ENCODE measurements around the gene DCAF6.

The DCAF6 gene

GRCh38 chr1:168087696-168088095 lies 151.2 kb downstream of the DCAF6 start:
- TF ChIP-seq CTCF (IDR thresholded peaks at IDR 0.05): no peak
- TF ChIP-seq ZFX (IDR thresholded peaks at IDR 0.05; ENCODE audit: borderline replicate concordance): no peak
- no peak overlapping the region for H3K27ac ChIP-seq

GRCh38 chr1:168088511-168089325 lies 152.2 kb downstream of the DCAF6 start:
- no peak overlapping the region for H3K27ac ChIP-seq

GRCh38 chr1:168089326-168089978 lies 153.0 kb downstream of the DCAF6 start:
- H3K27ac ChIP-seq: no peak overlapping the region
- no peak for TF ChIP-seq CTCF (IDR thresholded peaks at IDR 0.05)
- no peak for TF ChIP-seq ZFX (IDR thresholded peaks at IDR 0.05; ENCODE audit: borderline replicate concordance)

More at GRCh38 chr1:168088511-168089325, 152.2 kb downstream of the DCAF6 start:
- TF ChIP-seq CTCF (IDR thresholded peaks at IDR 0.05): no peak
- TF ChIP-seq ZFX (IDR thresholded peaks at IDR 0.05; ENCODE audit: borderline replicate concordance): no peak

DNA sequence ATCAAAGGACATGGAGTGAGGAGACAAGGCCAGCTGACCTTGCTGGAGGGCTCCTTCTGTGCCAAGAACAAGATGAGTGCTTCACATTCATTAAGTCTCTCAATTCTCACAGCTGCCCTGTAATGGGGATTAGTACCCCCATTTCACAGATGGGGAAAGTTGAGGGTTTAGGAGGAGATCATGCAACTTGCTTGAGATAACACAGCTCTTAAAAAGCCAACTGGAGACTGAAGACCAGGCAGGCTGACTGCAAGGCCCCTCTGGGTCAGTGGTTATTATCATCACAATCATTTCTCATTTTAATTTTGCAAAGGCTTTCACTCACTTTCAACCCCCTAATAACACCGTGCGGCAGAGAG lies 153.5 kb downstream of the DCAF6 start:
- no peak for TF ChIP-seq CTCF (IDR thresholded peaks at IDR 0.05)
- TF ChIP-seq ZFX (IDR thresholded peaks at IDR 0.05; ENCODE audit: borderline replicate concordance): no peak
- H3K27ac ChIP-seq: no peak overlapping the region

- TF ChIP-seq ZFX (IDR thresholded peaks at IDR 0.05; ENCODE audit: borderline replicate concordance): no peak
- no peak for TF ChIP-seq CTCF (IDR thresholded peaks at IDR 0.05)
- no peak overlapping the region for H3K27ac ChIP-seq
Measured at GRCh38 chr1:168090395-168090794, 153.9 kb downstream of the DCAF6 start.

DNA sequence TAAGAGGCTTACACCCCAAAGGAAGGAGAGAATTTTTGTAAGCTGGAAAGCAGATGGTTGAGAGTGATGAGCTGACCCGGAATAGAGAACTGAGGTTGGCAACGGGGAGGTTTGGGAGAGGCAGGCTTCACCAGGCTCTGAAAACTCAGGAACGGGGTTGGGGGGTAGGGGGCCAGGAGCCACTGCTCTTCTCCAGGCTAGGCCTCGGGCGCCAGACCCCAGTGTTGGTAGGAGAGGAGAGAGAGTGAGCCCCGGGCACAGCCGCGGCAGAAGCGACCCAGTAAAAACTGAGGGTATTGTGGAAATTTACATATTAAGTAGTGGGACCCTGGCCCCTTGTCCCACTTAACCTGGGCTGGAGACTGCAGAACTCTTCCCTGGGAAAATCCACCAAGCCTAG lies 154.6 kb downstream of the DCAF6 start:
- no peak overlapping the region for H3K27ac ChIP-seq
- TF ChIP-seq CTCF (IDR thresholded peaks at IDR 0.05) (no peak), ZFX (IDR thresholded peaks at IDR 0.05; ENCODE audit: borderline replicate concordance) (no peak)
